HepG2 (cell line): ENCODE measurements around the gene HOXA10. TPM values are rescaled to one million over a fixed set of nuclear protein-coding genes. Genes with fewer than 3 reads are reported as not detected.

Source experiments
- CCDC6 ChIP-seq: sonication (generic); formaldehyde crosslinking; IDR thresholded peaks from 2 replicates; pipeline ENCODE4 v1.8.1; 2022; ENCODE audit warnings: mild to moderate bottlenecking, missing genetic modification reagents, moderate library complexity
- FOXC1 ChIP-seq: sonication (generic); formaldehyde crosslinking; IDR thresholded peaks from 2 replicates; pipeline ENCODE4 v1.8.0; 2022; ENCODE audit warnings: mild to moderate bottlenecking, missing genetic modification reagents, borderline replicate concordance
- HNF4G ChIP-seq, 2 experiments: sonication (generic) in 1 of 2; formaldehyde crosslinking in 1 of 2; IDR thresholded peaks; 2 replicates each; pipeline versions ENCODE4 v1.4.0 to v1.6.1; 2011 to 2020; ENCODE audit warnings: borderline replicate concordance in 2 of 2, low read depth in 2 of 2, mild to moderate bottlenecking in 2 of 2, low read length in 1 of 2, missing genetic modification reagents in 1 of 2, moderate library complexity in 1 of 2
- KAT2B ChIP-seq: fragments of 150-350 bp; IDR thresholded peaks from 2 replicates; pipeline ENCODE4 v1.6.1; 2014; ENCODE audit warnings: low read depth, low read length, borderline replicate concordance
- MIXL1 ChIP-seq: IDR thresholded peaks from 2 replicates; pipeline ENCODE4 v1.6.1; 2016
- NFKBIZ ChIP-seq: IDR thresholded peaks from 2 replicates; pipeline ENCODE4 v1.6.1; 2018; ENCODE audit warnings: missing genetic modification reagents, missing compliant biosample characterization
- NR2F2 ChIP-seq: IDR thresholded peaks from 2 replicates; pipeline ENCODE4 v1.6.1; 2012; ENCODE audit warnings: low read depth, inconsistent platforms, borderline replicate concordance
- PHF21A ChIP-seq: sonication (generic); formaldehyde crosslinking; IDR thresholded peaks from 2 replicates; pipeline ENCODE4 v1.5.0; 2020; ENCODE audit warnings: mild to moderate bottlenecking, missing genetic modification reagents
- SALL1 ChIP-seq: sonication (generic); formaldehyde crosslinking; IDR thresholded peaks from 2 replicates; pipeline ENCODE4 v1.8.0; 2022; ENCODE audit warnings: mild to moderate bottlenecking, missing genetic modification reagents
- TBX3 ChIP-seq: fragments of 450-650 bp; IDR thresholded peaks from 2 replicates; pipeline ENCODE4 v1.6.1; 2017; ENCODE audit warnings: antibody characterized with exemption, mild to moderate bottlenecking, inconsistent platforms, borderline replicate concordance
- ZBTB7B ChIP-seq: sonication (generic); formaldehyde crosslinking; IDR thresholded peaks from 2 replicates; pipeline ENCODE4 v1.4.0; 2020; ENCODE audit warnings: missing genetic modification reagents
- ZBTB8A ChIP-seq: sonication (generic); formaldehyde crosslinking; IDR thresholded peaks from 2 replicates; pipeline ENCODE4 v1.4.0; 2020; ENCODE audit warnings: mild to moderate bottlenecking, low read depth, missing genetic modification reagents, borderline replicate concordance
- ZNF317 ChIP-seq: sonication (generic); formaldehyde crosslinking; IDR thresholded peaks from 2 replicates; pipeline ENCODE4 v1.5.0; 2020; ENCODE audit warnings: mild to moderate bottlenecking, missing genetic modification reagents
- ZNF326 ChIP-seq: sonication (generic); formaldehyde crosslinking; IDR thresholded peaks from 2 replicates; pipeline ENCODE4 v1.4.0; 2020; ENCODE audit warnings: missing genetic modification reagents, borderline replicate concordance
- ZNF33B ChIP-seq: sonication (generic); formaldehyde crosslinking; IDR thresholded peaks from 2 replicates; pipeline ENCODE4 v1.5.1; 2020; ENCODE audit warnings: mild to moderate bottlenecking, missing genetic modification reagents
- ZNF678 ChIP-seq: sonication (generic); formaldehyde crosslinking; IDR thresholded peaks from 2 replicates; pipeline ENCODE4 v1.4.0; 2020; ENCODE audit warnings: mild to moderate bottlenecking, missing genetic modification reagents
- polyA plus RNA-seq, 8 experiments: library from polyadenylated mRNA; depleted of rRNA in 3 of 8; stranded (reverse) in 7 of 8; unstranded in 1 of 8; fragments of >200 nt; fragmentation: Illumina TruSeq in 4 of 8; extraction: Trizol in 4 of 8; gene quantifications; 2 replicates each; pipeline versions ENCODE4 v1.2.1 to v1.2.3, GENCODE V29; 2011 to 2016; ENCODE audit warnings: low read depth in 4 of 8, missing spikeins in 1 of 8, mixed read lengths in 1 of 8; ENCODE audit not compliant: insufficient read depth in 1 of 8
- total RNA-seq, 5 experiments: library from RNA; depleted of rRNA; stranded (reverse); fragments of >200 nt; fragmentation: Illumina TruSeq; extraction: Trizol; gene quantifications; 2 replicates each; pipeline ENCODE4 v1.2.3, GENCODE V29; 2016; ENCODE audit warnings: low read depth in 1 of 5
- TF ChIP-seq, protein P1 (sequence below): sonication (generic); formaldehyde crosslinking; IDR thresholded peaks from 2 replicates; pipeline ENCODE4 v1.4.0; 2020; ENCODE audit warnings: mild to moderate bottlenecking, missing genetic modification reagents
- TF ChIP-seq, protein P2 (sequence below): fragments of 450-650 bp; IDR thresholded peaks from 2 replicates; pipeline ENCODE4 v1.6.1; 2017; ENCODE audit warnings: mild to moderate bottlenecking

Gene HOXA10
- total and polyA plus RNA-seq, 2 of the 13 experiments (the other 11 are each of a cell fraction or from before 2014, with no cell fraction given): not detected

DNA sequence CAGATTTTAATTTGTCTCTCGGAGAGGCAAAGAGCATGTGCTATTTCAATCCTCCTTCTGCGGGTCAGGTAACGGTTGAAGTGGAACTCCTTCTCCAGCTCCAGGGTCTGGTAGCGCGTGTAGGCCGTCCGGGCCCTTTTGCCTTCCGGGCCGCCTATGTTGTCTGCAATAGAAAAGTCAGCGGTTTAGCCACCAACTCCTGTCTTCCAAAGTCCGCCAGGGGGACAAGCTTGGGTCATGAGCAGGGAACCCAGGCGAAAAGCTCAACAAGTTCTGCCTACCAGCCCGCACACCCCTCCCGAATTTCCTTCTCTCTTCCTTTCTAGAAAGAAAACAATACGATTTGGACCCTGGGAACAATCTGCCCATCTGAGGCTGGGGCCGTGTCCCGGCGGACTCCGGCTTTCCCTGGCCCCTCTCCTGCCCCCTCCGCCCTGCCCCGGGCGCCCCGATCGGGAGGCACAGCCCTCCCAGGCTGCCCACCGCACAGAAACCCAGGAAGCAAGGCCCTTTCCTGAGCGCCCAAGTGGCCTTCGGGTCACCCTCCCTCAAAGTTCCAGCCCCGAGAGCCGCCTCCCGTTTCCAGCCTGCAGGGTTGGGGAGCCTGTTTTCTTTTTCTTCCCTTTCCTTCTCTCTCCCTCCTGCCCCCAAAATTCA is 32.1 kb downstream of the HOXA10 start (continued):
- TF ChIP-seq FOXC1: no peak
- TF ChIP-seq NFKBIZ (CRISPR knock-in tag): no peak
- no peak for TF ChIP-seq NR2F2
- TF ChIP-seq ZNF317 (CRISPR knock-in tag): no peak
- TF ChIP-seq KAT2B: no peak
- TF ChIP-seq, protein P1, sequence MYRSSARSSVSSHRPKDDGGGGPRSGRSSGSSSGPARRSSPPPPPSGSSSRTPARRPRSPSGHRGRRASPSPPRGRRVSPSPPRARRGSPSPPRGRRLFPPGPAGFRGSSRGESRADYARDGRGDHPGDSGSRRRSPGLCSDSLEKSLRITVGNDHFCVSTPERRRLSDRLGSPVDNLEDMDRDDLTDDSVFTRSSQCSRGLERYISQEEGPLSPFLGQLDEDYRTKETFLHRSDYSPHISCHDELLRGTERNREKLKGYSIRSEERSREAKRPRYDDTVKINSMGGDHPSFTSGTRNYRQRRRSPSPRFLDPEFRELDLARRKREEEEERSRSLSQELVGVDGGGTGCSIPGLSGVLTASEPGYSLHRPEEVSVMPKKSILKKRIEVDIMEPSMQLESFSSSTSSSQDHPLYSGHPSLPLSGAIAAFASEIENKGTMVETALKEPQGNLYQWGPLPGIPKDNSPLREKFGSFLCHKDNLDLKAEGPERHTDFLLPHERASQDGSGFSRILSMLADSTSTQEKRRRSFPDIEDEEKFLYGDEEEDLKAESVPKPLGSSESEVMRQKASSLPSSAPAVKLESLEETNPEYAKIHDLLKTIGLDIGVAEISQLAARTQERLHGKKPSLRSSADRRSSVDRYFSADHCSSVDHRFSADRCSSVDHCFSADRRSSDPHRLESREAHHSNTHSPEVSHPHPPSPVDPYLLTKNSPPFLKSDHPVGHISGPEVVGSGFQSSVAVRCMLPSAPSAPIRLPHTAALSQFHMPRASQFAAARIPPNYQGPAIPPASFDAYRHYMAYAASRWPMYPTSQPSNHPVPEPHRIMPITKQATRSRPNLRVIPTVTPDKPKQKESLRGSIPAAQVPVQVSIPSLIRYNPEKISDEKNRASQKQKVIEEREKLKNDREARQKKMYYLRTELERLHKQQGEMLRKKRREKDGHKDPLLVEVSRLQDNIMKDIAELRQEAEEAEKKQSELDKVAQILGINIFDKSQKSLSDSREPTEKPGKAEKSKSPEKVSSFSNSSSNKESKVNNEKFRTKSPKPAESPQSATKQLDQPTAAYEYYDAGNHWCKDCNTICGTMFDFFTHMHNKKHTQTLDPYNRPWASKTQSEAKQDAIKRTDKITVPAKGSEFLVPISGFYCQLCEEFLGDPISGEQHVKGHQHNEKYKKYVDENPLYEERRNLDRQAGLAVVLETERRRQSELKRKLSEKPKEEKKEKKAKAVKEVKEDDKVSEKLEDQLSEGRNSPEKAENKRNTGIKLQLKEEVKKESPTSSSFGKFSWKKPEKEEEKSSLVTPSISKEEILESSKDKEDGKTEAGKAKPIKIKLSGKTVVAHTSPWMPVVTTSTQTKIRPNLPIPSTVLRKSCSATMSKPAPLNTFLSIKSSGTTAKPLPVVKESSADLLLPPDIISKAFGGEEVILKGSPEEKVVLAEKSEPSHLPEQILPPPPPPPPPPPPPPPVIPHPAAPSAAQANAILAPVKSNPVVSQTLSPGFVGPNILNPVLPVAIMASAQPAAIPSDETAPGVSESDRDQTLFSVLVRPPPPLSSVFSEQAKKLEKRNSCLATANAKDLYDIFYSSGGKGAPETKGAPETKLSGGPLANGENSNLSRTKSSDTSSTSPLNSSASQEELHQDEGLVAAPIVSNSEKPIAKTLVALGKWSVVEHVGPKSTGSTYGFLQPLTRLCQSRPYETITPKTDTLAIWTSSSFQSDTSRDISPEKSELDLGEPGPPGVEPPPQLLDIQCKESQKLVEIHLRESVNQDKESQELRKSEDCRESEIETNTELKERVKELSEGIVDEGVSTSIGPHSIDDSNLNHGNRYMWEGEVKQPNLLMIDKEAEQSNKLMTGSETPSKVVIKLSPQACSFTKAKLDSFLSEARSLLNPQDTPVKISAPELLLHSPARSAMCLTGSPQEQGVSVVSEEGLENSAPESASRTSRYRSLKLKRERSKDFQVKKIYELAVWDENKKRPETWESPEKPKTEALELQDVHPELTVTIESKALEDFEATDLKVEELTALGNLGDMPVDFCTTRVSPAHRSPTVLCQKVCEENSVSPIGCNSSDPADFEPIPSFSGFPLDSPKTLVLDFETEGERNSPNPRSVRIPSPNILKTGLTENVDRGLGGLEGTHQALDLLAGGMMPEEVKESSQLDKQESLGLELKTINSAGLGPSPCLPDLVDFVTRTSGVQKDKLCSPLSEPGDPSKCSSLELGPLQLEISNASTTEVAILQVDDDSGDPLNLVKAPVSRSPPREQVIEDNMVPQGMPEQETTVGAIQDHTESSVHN (CRISPR knock-in tag): no peak
- TF ChIP-seq ZBTB8A (CRISPR knock-in tag): no peak
- TF ChIP-seq, protein P2, sequence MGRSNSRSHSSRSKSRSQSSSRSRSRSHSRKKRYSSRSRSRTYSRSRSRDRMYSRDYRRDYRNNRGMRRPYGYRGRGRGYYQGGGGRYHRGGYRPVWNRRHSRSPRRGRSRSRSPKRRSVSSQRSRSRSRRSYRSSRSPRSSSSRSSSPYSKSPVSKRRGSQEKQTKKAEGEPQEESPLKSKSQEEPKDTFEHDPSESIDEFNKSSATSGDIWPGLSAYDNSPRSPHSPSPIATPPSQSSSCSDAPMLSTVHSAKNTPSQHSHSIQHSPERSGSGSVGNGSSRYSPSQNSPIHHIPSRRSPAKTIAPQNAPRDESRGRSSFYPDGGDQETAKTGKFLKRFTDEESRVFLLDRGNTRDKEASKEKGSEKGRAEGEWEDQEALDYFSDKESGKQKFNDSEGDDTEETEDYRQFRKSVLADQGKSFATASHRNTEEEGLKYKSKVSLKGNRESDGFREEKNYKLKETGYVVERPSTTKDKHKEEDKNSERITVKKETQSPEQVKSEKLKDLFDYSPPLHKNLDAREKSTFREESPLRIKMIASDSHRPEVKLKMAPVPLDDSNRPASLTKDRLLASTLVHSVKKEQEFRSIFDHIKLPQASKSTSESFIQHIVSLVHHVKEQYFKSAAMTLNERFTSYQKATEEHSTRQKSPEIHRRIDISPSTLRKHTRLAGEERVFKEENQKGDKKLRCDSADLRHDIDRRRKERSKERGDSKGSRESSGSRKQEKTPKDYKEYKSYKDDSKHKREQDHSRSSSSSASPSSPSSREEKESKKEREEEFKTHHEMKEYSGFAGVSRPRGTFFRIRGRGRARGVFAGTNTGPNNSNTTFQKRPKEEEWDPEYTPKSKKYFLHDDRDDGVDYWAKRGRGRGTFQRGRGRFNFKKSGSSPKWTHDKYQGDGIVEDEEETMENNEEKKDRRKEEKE: no peak
- no peak for TF ChIP-seq ZNF33B (CRISPR knock-in tag)
- TF ChIP-seq SALL1 (CRISPR knock-in tag): peak; percentile 22; the same call in 1 of the 2 replicates
- TF ChIP-seq MIXL1: no peak
- no peak for TF ChIP-seq TBX3
- TF ChIP-seq HNF4G (IDR thresholded peaks at IDR 0.05; ENCODE audit: borderline replicate concordance, low read depth, low read length): peak; percentile 16; the same call in 1 of the 2 replicates
- no peak for TF ChIP-seq HNF4G (CRISPR knock-in tag; IDR thresholded peaks at IDR 0.05; ENCODE audit: borderline replicate concordance, low read depth)
- TF ChIP-seq PHF21A (CRISPR knock-in tag): 0 out of 2 replicates have a peak, but pooled peaks have one; percentile 18
- no peak for TF ChIP-seq ZNF678 (CRISPR knock-in tag)
- 0 out of 2 replicates have a peak, but pooled peaks have one; percentile 1 for TF ChIP-seq ZBTB7B
- TF ChIP-seq CCDC6: no peak
- TF ChIP-seq ZNF326 (CRISPR knock-in tag): no peak
